Inferior parietal cortex (tissue), 1 donor: ENCODE measurements around the gene UBE2K.
"Not testable (repeated sequence)": the region's sequence is repeated elsewhere in the genome, so short reads cannot be mapped to it uniquely, and the experiment has no call there.

ENCODE experiments used
- DNase-seq: peaks from one replicate; pipeline ENCODE4 v3.0.0-alpha.2; 2016; ENCODE audit errors: extremely low spot score

UBE2K gene, protein sequence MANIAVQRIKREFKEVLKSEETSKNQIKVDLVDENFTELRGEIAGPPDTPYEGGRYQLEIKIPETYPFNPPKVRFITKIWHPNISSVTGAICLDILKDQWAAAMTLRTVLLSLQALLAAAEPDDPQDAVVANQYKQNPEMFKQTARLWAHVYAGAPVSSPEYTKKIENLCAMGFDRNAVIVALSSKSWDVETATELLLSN

DNA sequence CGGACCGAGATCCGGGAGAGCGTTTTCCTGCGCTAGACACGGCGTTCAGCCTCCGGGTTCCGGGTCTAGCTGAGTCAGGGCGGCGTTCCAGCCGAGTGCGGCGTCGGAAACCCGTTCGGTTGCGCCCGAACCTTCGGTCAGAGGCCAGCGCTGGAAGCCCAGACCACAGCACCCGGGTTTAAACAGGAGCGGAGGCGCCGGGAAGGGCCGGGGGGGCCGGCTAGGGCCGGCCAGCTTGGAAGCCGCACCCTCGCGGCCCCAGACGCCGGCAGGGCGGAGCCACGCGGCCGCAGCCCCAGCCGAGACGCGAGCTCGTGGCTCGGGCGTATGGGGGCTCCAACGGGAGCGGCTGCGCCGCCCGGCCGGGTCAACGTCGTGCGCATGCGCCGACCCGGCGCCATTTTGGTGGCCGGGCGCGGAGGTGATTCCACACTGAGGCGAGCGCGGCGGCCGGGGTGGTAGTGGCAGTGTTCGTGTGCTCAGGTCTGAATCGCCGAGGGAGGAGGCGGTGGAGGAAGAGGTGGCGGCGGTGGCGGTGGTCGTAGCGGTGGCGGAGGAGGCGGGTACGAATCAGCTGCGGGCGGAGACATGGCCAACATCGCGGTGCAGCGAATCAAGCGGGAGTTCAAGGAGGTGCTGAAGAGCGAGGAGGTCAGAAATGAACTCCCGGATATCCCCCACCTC lies at the start of gene UBE2K:
Gene UBE2K (plus strand): TSS at position 397 of the 684 bp plus-strand sequence. CDS start 192 bp downstream, at position 589.
- peak; percentile 84 for DNase-seq

DNA sequence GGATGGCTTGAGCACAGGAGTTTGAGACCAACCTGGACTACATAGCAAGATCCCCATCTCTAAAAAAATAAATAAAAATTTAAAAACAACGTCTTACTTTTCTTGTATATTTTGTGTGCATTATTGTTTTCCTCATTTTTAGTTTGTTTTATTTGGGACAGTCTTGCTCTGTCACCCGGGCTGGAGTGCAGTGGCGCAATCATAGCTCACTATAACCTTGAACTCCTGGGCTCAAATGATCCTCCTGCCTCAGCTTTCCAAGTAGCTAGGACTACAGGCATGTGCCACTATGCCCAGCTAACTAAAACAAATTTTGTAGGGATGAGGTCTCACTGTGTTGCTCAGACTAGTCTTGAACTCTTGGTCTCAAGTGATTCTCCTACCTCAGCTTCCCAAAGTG lies 49.7 kb upstream of the UBE2K start:
- DNase-seq = no peak

- no peak for DNase-seq
These were observed 48.9 kb upstream of the UBE2K start for GRCh38 chr4:39648827-39649558.

DNA sequence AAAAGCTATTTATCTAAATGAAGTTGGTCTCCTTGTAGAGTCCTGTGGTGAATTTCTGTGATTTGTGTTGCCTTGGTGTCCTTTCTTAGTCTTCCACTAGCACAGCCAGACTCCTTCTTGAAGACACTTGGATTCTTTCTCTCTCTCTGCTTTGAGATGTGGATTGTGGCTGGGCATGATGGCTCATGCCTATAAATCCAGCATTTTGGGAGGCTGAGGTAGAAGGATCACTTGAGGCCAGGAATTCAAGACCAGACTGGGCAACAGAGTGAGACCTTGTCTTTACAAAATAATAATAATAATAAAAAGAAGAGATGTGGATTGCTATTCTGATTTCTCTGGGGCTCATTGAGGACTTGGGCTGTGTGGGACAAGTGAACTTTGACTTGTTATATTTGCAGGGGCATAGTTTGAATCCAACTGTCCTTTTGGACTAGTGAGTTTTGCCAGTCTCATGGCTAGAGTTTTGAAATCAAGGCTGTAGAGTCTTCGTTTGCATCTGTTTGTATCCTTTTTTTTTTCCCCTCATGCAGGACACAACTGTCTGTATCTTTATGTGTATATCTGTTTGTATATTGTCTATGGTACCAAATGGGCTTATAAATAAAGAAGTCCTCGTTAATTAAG lies 48.2 kb upstream of the UBE2K start:
- no peak for DNase-seq

DNA sequence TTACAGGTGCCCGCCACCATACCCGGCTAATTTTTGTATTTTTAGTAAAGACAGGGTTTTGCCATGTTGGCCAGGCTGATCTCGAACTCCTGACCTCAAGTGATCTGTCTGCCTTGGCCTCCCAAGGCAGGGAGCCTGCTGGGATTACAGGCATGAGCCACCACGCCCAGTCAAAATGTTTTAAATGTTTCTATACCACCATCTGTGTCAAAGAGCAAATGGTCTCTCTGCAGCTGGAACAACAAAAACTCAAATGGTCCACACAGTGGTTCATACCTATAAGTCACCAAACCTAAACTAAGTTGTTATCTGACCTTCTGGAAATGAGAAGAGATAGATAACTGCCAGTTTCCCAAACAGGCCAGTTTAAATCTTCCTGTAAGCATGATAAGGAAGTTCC lies 46.4 kb upstream of the UBE2K start:
- DNase-seq = not testable (repeated sequence)

GRCh38 chr4:39655211-39655610 lies 42.7 kb upstream of the UBE2K start:
- no peak for DNase-seq

DNA sequence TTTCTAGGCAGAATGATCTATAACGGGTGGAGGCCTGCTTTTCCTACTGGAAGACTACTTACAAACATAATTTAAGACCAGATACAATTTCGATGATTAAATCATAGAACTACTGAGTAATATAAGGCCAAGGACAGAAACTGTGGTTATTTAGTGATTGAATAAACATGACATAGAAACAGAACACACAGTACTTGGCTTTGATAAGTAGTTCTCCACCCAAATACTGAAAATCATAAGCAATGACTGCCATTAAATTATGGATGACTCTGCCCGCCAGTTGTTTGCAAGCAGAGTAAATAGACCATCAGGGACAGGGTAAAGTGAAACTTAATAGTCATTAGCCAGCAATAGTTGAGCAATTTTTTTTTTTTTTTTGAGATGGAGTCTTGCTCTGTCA lies 42.1 kb upstream of the UBE2K start:
- no peak for DNase-seq

- DNase-seq = not testable (repeated sequence)
These were observed 41.3 kb upstream of the UBE2K start for GRCh38 chr4:39656638-39657037.

- DNase-seq = no peak
These were observed 40.5 kb upstream of the UBE2K start for GRCh38 chr4:39657465-39657864.

DNA sequence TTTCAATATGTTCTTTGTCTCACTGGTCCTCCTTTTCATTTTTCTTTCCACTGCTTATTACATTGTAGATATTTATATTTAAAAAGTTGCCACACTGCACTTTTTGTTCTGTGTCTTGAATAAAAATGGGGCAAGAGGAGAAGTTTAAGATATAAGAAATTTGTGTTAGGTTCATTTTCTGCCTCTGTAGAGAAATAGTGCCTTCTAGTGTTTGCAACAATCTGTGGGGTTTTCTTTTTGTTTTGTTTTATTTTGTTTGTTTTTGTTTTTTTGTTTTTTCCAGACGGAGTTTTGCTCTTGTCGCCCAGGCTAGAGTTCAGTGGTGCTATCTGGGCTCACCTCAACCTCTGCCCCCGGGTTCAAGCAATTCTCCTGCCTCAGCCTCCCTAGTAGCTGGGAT lies 39.2 kb upstream of the UBE2K start:
- no peak for DNase-seq

DNA sequence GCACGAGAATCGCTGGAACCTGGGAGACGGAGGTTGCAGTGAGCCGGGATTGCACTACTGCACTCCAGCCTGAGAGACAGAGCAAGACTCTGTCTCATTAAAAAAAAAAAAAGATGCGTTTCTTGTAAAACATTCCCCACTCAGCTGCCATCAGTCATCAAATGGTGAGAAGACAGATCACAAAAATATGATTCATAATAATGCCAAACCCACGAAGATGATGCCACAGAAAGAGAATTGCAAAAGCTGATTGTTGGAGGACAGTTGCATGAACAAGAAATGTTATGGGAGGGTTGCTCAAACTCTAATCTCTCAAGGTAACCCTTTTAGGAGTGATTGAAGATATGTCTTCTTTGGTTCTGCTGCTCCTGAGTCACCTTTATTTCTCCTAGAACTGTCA lies 37.9 kb upstream of the UBE2K start:
- DNase-seq = no peak

- no peak for DNase-seq
These were observed 37.2 kb upstream of the UBE2K start for GRCh38 chr4:39660757-39661156.

GRCh38 chr4:39662683-39663082 lies 35.3 kb upstream of the UBE2K start:
- no peak for DNase-seq

- DNase-seq = no peak
These were observed 32.9 kb upstream of the UBE2K start for GRCh38 chr4:39664828-39665731.

DNA sequence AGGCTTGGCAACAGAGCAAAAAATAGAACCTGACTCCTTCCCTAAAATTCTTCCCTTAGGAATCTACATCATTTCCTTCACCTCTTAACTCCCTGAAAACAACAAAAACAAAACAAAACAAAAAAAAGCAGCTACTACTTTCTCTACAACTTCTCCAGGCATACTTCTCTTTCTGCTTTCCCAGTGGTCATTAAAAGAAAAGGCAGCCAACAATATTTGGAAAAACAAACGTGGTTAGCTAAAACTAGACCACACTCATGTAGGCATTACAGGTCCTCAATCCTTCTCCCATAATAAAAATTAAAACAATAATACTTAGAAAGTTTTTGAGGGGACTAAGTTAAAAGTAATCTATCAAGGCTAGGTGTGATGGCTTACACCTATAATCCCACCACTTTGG lies 30.2 kb upstream of the UBE2K start:
- DNase-seq = no peak

DNA sequence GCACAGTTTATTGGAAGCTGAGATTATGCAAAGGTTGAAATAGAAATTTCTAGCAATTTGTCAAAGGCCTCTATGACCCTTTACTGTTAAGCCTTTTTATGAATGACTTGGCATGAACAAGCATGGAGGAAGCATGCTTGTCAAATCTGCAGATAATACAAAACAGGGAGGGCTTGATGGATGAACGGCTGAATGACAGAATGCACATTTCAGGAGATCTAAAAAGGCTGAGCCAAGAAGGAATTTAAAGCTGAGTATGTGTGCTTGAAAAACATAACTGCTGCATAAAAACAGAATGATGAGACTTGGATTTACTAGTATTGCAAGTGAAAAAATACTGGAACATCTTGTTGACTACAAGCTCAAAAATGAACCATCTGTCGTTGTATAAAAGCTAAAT lies 29.0 kb upstream of the UBE2K start:
- DNase-seq = no peak

DNA sequence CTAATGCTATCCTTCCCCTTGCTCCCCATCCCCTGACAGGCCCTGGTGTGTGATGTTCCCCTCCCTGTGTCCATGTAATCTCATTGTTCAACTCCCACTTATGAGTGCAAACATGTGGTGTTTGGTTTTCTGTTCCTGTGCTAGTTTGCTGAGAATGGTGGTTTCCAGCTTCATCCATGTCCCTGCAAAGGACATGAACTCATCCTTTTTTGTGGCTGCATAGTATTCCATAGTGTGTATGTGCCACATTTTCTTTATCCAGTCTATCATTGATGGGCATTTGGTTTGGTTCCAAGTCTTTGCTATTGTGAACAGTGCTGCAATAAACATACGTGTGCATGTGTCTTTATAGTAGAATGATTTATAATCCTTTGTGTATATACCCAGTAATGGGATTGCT lies 27.6 kb upstream of the UBE2K start:
- DNase-seq = not testable (repeated sequence)

DNA sequence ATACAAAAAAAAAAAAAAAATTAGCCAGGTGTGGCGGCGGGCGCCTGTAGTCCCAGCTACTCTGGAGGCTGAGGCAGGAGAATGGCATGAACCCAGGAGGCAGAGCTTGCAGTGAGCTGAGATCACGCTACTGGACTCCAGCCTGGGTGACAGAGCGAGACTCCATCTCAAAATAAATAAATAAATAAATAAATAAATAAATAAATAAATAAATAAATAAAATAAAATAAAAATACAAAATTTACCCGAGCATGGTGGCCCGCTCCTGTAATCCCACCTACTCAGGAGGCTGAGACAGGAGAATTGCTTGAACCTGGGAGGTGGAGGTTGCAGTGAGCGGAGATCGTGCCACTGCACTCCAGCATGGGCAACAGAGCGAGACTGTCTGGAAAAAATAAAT lies 22.3 kb upstream of the UBE2K start:
- DNase-seq = not testable (repeated sequence)

DNA sequence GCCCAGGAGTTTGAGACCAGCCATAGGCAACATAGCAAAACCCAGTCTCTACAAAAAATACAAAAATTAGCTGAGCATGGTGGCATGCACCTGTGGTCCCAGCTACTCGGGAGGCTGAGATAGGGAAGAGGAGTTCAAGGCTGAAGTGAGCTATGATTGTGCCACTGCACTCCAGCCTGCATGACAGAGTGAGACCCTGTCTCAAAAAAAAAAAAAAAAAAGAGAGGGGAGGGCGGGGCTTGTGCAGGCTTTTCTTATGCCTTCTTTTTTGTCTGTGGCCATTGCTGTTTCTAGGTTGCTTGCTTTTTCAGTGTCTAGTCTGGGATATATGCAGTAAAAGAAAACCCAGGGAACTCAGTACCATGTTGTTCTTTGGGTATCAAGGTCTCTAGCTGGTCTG lies 16.9 kb upstream of the UBE2K start:
- DNase-seq = not testable (repeated sequence)

DNA sequence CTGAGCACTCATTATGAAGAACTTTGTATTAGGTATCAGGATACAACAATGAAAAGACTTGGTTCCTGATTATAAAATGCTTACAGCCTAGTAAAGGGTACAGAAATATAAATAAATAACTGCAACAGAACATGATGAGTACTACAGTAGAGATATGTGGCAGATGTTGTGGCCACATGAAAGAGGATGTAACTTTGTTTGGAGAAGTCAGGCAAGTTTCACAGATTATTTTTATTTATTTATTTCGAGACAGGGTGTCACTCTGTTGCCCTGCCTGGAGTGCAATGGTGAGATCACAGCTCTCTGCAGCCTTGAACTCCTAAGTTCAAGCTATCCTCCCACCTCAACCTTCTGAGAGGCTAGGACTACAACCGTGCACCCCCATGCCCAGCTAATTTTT lies 15.8 kb upstream of the UBE2K start:
- no peak for DNase-seq

DNA sequence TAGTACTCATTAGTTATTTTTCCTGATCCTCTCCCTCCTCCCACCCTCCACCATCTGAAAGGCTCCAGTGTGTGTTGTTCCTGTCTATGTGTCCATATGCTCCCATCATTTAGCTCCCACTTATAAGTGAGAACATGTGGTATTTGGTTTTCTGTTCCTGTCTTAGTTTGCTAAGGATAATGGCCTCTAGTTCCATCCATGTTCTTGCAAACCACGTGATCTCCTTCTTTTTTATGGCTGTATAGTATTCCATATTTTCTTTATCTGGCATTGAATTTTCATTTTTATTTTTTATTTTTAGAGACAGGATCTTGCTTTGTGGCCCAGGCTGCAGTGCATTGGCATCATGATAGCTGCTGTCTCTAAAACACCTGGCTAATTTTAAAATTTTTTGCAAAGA lies 11.9 kb upstream of the UBE2K start:
- no peak for DNase-seq

DNA sequence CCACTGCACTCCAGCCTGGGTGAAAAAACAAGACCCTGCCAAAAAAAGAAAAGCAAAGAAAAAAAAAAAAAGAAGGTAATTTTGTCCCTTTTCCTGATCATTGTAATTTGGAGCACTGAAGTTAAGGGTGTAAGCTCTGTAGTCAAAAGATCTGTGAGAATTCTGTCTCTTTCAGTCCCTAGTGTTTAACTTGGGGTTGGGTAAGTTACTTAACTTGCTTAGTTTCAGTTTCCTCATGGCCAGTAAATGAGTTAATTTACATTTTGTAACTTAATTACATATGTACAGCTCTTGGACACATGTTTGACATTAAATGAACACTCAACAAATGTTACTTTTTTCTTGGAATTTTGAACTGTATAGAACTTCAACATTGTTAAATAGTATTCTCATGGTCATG lies 10.9 kb upstream of the UBE2K start:
- no peak for DNase-seq
